Esophagus mucosa (tissue), 1 donor: ENCODE results near the gene USP31. TPM values are rescaled to one million over a fixed set of nuclear protein-coding genes. Genes with fewer than 3 reads are reported as not detected.

Source experiments
- total RNA-seq: library from RNA; stranded (reverse); gene quantifications from one replicate; pipeline ENCODE4 v1.2.4, GENCODE V29; 2023
- donor health status: DM: yes; HTN: yes; CAD: no.

USP31 gene
- total RNA-seq, 1 donor from 2014 or later: 8.7 TPM

Other genes with a start within 250 kb of the USP31 start
- 10.1 TPM for gene SCNN1G, start 33.3 kb upstream of the USP31 start, total RNA-seq
- gene SCNN1B, start 152.8 kb upstream of the USP31 start, total RNA-seq: 68.1 TPM